ENCODE data around the gene KCNT1.

KCNT1 gene

DNA sequence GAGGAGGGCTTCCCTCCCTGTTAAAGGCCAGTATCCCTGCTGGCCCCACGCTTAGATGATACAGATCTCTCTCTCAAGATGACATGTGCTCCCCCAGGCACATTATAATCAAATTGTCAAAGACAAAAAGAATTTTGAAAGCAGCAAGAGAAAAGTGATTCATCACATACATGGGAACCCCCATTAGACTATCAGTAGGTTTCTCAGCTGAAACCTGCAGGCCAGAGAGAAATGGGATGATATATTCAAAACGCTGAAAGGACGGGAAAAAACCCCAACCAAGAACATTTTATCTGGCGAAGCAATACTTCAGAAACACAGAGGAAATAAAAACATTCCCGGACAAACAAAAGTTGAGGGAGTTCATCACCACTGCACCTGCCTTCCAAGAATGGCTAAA is 126.7 kb downstream of the KCNT1 start:
- TF ChIP-seq FOXP2 (optimal IDR thresholded peaks at IDR 0.05; ENCODE audit: borderline replicate concordance, extremely low read depth, extremely low read length, insufficient read depth) (no peak), TAF1 (IDR thresholded peaks at IDR 0.05; ENCODE audit: borderline replicate concordance, insufficient read depth, low read length) (no peak), SIN3A (IDR thresholded peaks at IDR 0.05; ENCODE audit: borderline replicate concordance, insufficient read depth, low read length) (no peak), POLR2AphosphoS5 (IDR thresholded peaks at IDR 0.05; ENCODE audit: low read depth, low read length) (no peak)
- TF ChIP-seq, protein P1, sequence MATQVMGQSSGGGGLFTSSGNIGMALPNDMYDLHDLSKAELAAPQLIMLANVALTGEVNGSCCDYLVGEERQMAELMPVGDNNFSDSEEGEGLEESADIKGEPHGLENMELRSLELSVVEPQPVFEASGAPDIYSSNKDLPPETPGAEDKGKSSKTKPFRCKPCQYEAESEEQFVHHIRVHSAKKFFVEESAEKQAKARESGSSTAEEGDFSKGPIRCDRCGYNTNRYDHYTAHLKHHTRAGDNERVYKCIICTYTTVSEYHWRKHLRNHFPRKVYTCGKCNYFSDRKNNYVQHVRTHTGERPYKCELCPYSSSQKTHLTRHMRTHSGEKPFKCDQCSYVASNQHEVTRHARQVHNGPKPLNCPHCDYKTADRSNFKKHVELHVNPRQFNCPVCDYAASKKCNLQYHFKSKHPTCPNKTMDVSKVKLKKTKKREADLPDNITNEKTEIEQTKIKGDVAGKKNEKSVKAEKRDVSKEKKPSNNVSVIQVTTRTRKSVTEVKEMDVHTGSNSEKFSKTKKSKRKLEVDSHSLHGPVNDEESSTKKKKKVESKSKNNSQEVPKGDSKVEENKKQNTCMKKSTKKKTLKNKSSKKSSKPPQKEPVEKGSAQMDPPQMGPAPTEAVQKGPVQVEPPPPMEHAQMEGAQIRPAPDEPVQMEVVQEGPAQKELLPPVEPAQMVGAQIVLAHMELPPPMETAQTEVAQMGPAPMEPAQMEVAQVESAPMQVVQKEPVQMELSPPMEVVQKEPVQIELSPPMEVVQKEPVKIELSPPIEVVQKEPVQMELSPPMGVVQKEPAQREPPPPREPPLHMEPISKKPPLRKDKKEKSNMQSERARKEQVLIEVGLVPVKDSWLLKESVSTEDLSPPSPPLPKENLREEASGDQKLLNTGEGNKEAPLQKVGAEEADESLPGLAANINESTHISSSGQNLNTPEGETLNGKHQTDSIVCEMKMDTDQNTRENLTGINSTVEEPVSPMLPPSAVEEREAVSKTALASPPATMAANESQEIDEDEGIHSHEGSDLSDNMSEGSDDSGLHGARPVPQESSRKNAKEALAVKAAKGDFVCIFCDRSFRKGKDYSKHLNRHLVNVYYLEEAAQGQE (IDR thresholded peaks at IDR 0.05; ENCODE audit: insufficient read depth in 1 of 2, low read depth in 2 of 2, low read length in 2 of 2): no peak

DNA sequence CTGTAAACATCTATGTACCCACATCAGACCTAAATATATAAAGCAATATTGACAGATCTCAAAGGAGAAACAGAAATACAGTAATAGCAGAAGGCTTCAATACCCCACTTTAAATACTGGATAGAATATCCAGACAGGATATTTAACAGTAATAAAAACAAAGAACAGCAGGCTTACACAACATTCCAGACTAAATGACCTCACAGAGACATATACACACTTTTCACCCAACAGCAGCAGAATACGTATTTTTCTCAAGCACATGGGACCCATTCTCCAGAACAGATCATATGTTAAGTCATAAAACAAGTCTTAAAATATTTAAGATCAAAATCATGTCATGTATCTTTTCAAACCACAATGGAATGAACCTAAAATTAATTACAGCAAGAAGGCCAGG is 128.5 kb downstream of the KCNT1 start:
- TF ChIP-seq, protein P1 (IDR thresholded peaks at IDR 0.05; ENCODE audit: insufficient read depth in 1 of 2, low read depth in 2 of 2, low read length in 2 of 2): no peak
- no peak for TF ChIP-seq TAF1 (IDR thresholded peaks at IDR 0.05; ENCODE audit: borderline replicate concordance, insufficient read depth, low read length)
- no peak for TF ChIP-seq SIN3A (IDR thresholded peaks at IDR 0.05; ENCODE audit: borderline replicate concordance, insufficient read depth, low read length)
- no peak for TF ChIP-seq FOXP2 (optimal IDR thresholded peaks at IDR 0.05; ENCODE audit: borderline replicate concordance, extremely low read depth, extremely low read length, insufficient read depth)
- TF ChIP-seq POLR2AphosphoS5 (IDR thresholded peaks at IDR 0.05; ENCODE audit: low read depth, low read length): no peak

- TF ChIP-seq FOXP2 (optimal IDR thresholded peaks at IDR 0.05; ENCODE audit: borderline replicate concordance, extremely low read depth, extremely low read length, insufficient read depth): no peak
- no peak for TF ChIP-seq SIN3A (IDR thresholded peaks at IDR 0.05; ENCODE audit: borderline replicate concordance, insufficient read depth, low read length)
- TF ChIP-seq POLR2AphosphoS5 (IDR thresholded peaks at IDR 0.05; ENCODE audit: low read depth, low read length): no peak
- TF ChIP-seq TAF1 (IDR thresholded peaks at IDR 0.05; ENCODE audit: borderline replicate concordance, insufficient read depth, low read length): no peak
- TF ChIP-seq, protein P1 (IDR thresholded peaks at IDR 0.05; ENCODE audit: insufficient read depth in 1 of 2, low read depth in 2 of 2, low read length in 2 of 2): no peak
Observed at GRCh38 chr9:135833864-135834263, 131.9 kb downstream of the KCNT1 start.

- TF ChIP-seq TAF1 (IDR thresholded peaks at IDR 0.05; ENCODE audit: borderline replicate concordance, insufficient read depth, low read length) (no peak), POLR2AphosphoS5 (IDR thresholded peaks at IDR 0.05; ENCODE audit: low read depth, low read length) (no peak), SIN3A (IDR thresholded peaks at IDR 0.05; ENCODE audit: borderline replicate concordance, insufficient read depth, low read length) (no peak), FOXP2 (optimal IDR thresholded peaks at IDR 0.05; ENCODE audit: borderline replicate concordance, extremely low read depth, extremely low read length, insufficient read depth) (no peak)
- TF ChIP-seq, protein P1 (IDR thresholded peaks at IDR 0.05; ENCODE audit: insufficient read depth in 1 of 2, low read depth in 2 of 2, low read length in 2 of 2): no peak
Observed at GRCh38 chr9:135835131-135835530, 133.1 kb downstream of the KCNT1 start.

DNA sequence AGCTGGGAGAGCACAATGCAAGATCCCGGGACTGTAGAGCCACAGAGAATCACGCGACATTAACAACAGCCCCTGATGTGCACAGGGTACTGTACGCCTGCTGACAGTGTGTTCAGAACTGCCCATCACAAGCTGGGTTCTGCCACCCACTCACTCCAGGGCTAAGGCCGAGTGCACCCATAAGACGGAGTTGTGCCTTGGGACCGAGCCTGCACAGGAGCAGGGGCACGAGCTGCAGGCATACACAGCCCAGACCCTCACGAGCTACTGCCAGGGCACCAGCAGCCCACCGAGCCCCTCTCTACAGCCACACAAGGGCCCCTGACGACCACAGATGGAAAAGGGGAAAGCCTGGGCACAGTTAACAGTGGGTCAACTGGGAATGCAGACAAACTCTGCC is 137.5 kb downstream of the KCNT1 start:
- TF ChIP-seq FOXP2 (optimal IDR thresholded peaks at IDR 0.05; ENCODE audit: borderline replicate concordance, extremely low read depth, extremely low read length, insufficient read depth) (no peak), TAF1 (IDR thresholded peaks at IDR 0.05; ENCODE audit: borderline replicate concordance, insufficient read depth, low read length) (no peak), POLR2AphosphoS5 (IDR thresholded peaks at IDR 0.05; ENCODE audit: low read depth, low read length) (no peak), SIN3A (IDR thresholded peaks at IDR 0.05; ENCODE audit: borderline replicate concordance, insufficient read depth, low read length) (no peak)
- TF ChIP-seq, protein P1 (IDR thresholded peaks at IDR 0.05; ENCODE audit: insufficient read depth in 1 of 2, low read depth in 2 of 2, low read length in 2 of 2): no peak

Measured in PFSK-1 (cell line).